GM18517 (cell line): ENCODE results near the gene NOS1AP.

ENCODE experiments used
- ATAC-seq: cut with Tn5 transposase; IDR thresholded peaks from one replicate; pipeline ENCODE4 v1.9.1; 2021; ENCODE audit warnings: mild to moderate bottlenecking, moderate library complexity; ENCODE audit not compliant: unreplicated experiment

Gene NOS1AP

GRCh38 chr1:162284206-162284955 is 214.9 kb downstream of the NOS1AP start:
- no peak for ATAC-seq

GRCh38 chr1:162285149-162285561 is 215.7 kb downstream of the NOS1AP start:
- no peak for ATAC-seq

- no peak for ATAC-seq
Observed at GRCh38 chr1:162291000-162291399, 221.5 kb downstream of the NOS1AP start.

- no peak for ATAC-seq
Observed at GRCh38 chr1:162292422-162292849, 222.9 kb downstream of the NOS1AP start.

- no peak for ATAC-seq
Observed at GRCh38 chr1:162293073-162293692, 223.7 kb downstream of the NOS1AP start.

GRCh38 chr1:162294015-162294414 is 224.5 kb downstream of the NOS1AP start:
- no peak for ATAC-seq

- ATAC-seq = no peak
Observed at GRCh38 chr1:162297208-162297607, 227.7 kb downstream of the NOS1AP start.

GRCh38 chr1:162298266-162298665 is 228.8 kb downstream of the NOS1AP start:
- no peak for ATAC-seq

- no peak for ATAC-seq
Observed at GRCh38 chr1:162299018-162299417, 229.5 kb downstream of the NOS1AP start.

GRCh38 chr1:162300057-162300917 is 230.8 kb downstream of the NOS1AP start:
- ATAC-seq = no peak

GRCh38 chr1:162301696-162302095 is 232.2 kb downstream of the NOS1AP start:
- no peak for ATAC-seq

- ATAC-seq = no peak
Observed at GRCh38 chr1:162302306-162303003, 233.0 kb downstream of the NOS1AP start.

- ATAC-seq = no peak
Observed at GRCh38 chr1:162303004-162303344, 233.5 kb downstream of the NOS1AP start.

GRCh38 chr1:162304736-162305135 is 235.2 kb downstream of the NOS1AP start:
- ATAC-seq = no peak

- no peak for ATAC-seq
Observed at GRCh38 chr1:162305969-162306368, 236.5 kb downstream of the NOS1AP start.

- no peak for ATAC-seq
Observed at GRCh38 chr1:162310337-162310736, 240.8 kb downstream of the NOS1AP start.

GRCh38 chr1:162314206-162314605 is 244.7 kb downstream of the NOS1AP start:
- ATAC-seq = no peak

- ATAC-seq = no peak
Observed at GRCh38 chr1:162315673-162316072, 246.2 kb downstream of the NOS1AP start.

GRCh38 chr1:162316187-162316586 is 246.7 kb downstream of the NOS1AP start:
- ATAC-seq = no peak

- ATAC-seq = no peak
Observed at GRCh38 chr1:162317621-162318020, 248.1 kb downstream of the NOS1AP start.
